Stimulated activated CD4-positive, alpha-beta T cell treated with anti-CD3 and anti-CD28 coated beads, TNF-alpha, amount 100 ng/mL, for 4 hours (primary cell): ENCODE results near the gene NUP155.
"Not testable (repeated sequence)": the region's sequence is repeated elsewhere in the genome, so short reads cannot be mapped to it uniquely, and the experiment has no call there.

Experiments used
- DNase-seq, 3 experiments: peaks; one replicate each; pipeline ENCODE4 v3.0.0-alpha.2; 2020; ENCODE audit warnings: low read depth in 3 of 3

The NUP155 gene

GRCh38 chr5:37283214-37283820 is 87.6 kb downstream of the NUP155 start:
- no peak for DNase-seq

GRCh38 chr5:37275511-37275910 is 95.4 kb downstream of the NUP155 start:
- no peak for DNase-seq

GRCh38 chr5:37272511-37272910 is 98.4 kb downstream of the NUP155 start:
- DNase-seq: no peak

GRCh38 chr5:37268100-37268499 is 102.8 kb downstream of the NUP155 start:
- not testable (repeated sequence) for DNase-seq

GRCh38 chr5:37255774-37256358 is 115.0 kb downstream of the NUP155 start:
- DNase-seq: no peak

GRCh38 chr5:37254581-37254980 is 116.3 kb downstream of the NUP155 start:
- DNase-seq: no peak

- no peak for DNase-seq
Measured at GRCh38 chr5:37251665-37252064, 119.2 kb downstream of the NUP155 start.

- DNase-seq: no peak
Measured at GRCh38 chr5:37249815-37250164, 121.1 kb downstream of the NUP155 start.

- DNase-seq: peak; percentile 7 to 43 (median 21)
Measured at GRCh38 chr5:37248970-37249814, 121.7 kb downstream of the NUP155 start, which contains the start of gene CPLANE1. Gene CPLANE1 (minus strand): TSS chr5:37249376. CDS start chr5:37247698, 1,678 bp downstream.

- no peak for DNase-seq
Measured at GRCh38 chr5:37248421-37248969, 122.4 kb downstream of the NUP155 start.

GRCh38 chr5:37247496-37247895 is 123.4 kb downstream of the NUP155 start:
- DNase-seq: no peak

- DNase-seq: no peak
Measured at GRCh38 chr5:37247036-37247435, 123.9 kb downstream of the NUP155 start.
